ENCODE measurements around the gene LEMD1. TPM values are rescaled to one million over a fixed set of nuclear protein-coding genes. Genes with fewer than 3 reads are reported as not detected.

The LEMD1 gene
- total RNA-seq = not detected
- long read RNA-seq, donor 1 = 0 reads
- long read RNA-seq, donor 2 = 0 reads

- intact Hi-C loops (cut with DNase I) = no loop called here
- DNase-seq (ENCODE audit: low spot score) = no peak
Observed at GRCh38 chr1:205421798-205422197, at the start of gene LEMD1. Gene LEMD1 (minus strand): TSS chr1:205422056. CDS start chr1:205420536, 1,520 bp downstream.

GRCh38 chr1:205470131-205470530, 48.3 kb upstream of the LEMD1 start:
- DNase-seq (ENCODE audit: low spot score) = no peak
- intact Hi-C loops (cut with DNase I) = no loop called here

- intact Hi-C loops (cut with DNase I) = no loop called here
- no peak for DNase-seq (ENCODE audit: low spot score)
Observed at GRCh38 chr1:205466595-205467220, 44.9 kb upstream of the LEMD1 start.

GRCh38 chr1:205465392-205465791, 43.5 kb upstream of the LEMD1 start:
- intact Hi-C loops (cut with DNase I) = no loop called here
- DNase-seq (ENCODE audit: low spot score) = no peak

- no peak for DNase-seq (ENCODE audit: low spot score)
- intact Hi-C loops (cut with DNase I) = no loop called here
Observed at GRCh38 chr1:205458777-205459566, 37.1 kb upstream of the LEMD1 start.

GRCh38 chr1:205456868-205457745, 35.3 kb upstream of the LEMD1 start:
- intact Hi-C loops (cut with DNase I) = no loop called here
- no peak for DNase-seq (ENCODE audit: low spot score)

GRCh38 chr1:205456383-205456867, 34.6 kb upstream of the LEMD1 start:
- intact Hi-C loops (cut with DNase I) = no loop called here
- DNase-seq (ENCODE audit: low spot score) = no peak

- intact Hi-C loops (cut with DNase I) = no loop called here
- DNase-seq (ENCODE audit: low spot score) = no peak
Observed at GRCh38 chr1:205455581-205456382, 33.9 kb upstream of the LEMD1 start, which contains the start of gene BLACAT1. Gene BLACAT1 (minus strand): TSS chr1:205456045.

GRCh38 chr1:205454903-205455335, 33.1 kb upstream of the LEMD1 start:
- DNase-seq (ENCODE audit: low spot score) = no peak
- intact Hi-C loops (cut with DNase I) = no loop called here

- DNase-seq (ENCODE audit: low spot score) = no peak
- intact Hi-C loops (cut with DNase I) = no loop called here
Observed at GRCh38 chr1:205453466-205453865, 31.6 kb upstream of the LEMD1 start.

GRCh38 chr1:205452933-205453332, 31.1 kb upstream of the LEMD1 start:
- DNase-seq (ENCODE audit: low spot score) = no peak
- intact Hi-C loops (cut with DNase I) = no loop called here

GRCh38 chr1:205452364-205452763, 30.5 kb upstream of the LEMD1 start:
- no peak for DNase-seq (ENCODE audit: low spot score)
- intact Hi-C loops (cut with DNase I) = no loop called here

- DNase-seq (ENCODE audit: low spot score) = no peak
- intact Hi-C loops (cut with DNase I) = no loop called here
Observed at GRCh38 chr1:205451759-205452164, 29.9 kb upstream of the LEMD1 start.

- intact Hi-C loops (cut with DNase I) = no loop called here
Observed at GRCh38 chr1:205451202-205451601, 29.3 kb upstream of the LEMD1 start.

GRCh38 chr1:205450448-205450847, 28.6 kb upstream of the LEMD1 start:
- intact Hi-C loops (cut with DNase I) = no loop called here

More at GRCh38 chr1:205451202-205451601, 29.3 kb upstream of the LEMD1 start:
- DNase-seq (ENCODE audit: low spot score) = no peak

GRCh38 chr1:205449750-205450443, 28.0 kb upstream of the LEMD1 start:
- intact Hi-C loops (cut with DNase I) = loop anchor here in 1 of 2 donors (5.0 kb wide), 1 partner anchor 1303 kb away; no protein-coding TSS in a partner anchor
- DNase-seq (ENCODE audit: low spot score) = no peak

More at GRCh38 chr1:205450448-205450847, 28.6 kb upstream of the LEMD1 start:
- no peak for DNase-seq (ENCODE audit: low spot score)

- no peak for DNase-seq (ENCODE audit: low spot score)
- intact Hi-C loops (cut with DNase I) = loop anchor here in 1 of 2 donors (5.0 kb wide), 1 partner anchor 1302 kb away; no protein-coding TSS in a partner anchor
Observed at GRCh38 chr1:205449254-205449749, 27.4 kb upstream of the LEMD1 start.

All from posterior vena cava (tissue), 2 donors.